CD4-positive, alpha-beta T cell (primary cell): ENCODE results near the gene SELP. TPM values are rescaled to one million over a fixed set of nuclear protein-coding genes. Genes with fewer than 3 reads are reported as not detected.

Experiments
- ATAC-seq: fragments of 200-7000 bp; cut with Tn5 transposase; one replicate; pipeline ENCODE4 v1.10.0; 2022; ENCODE audit warnings: mild to moderate bottlenecking; ENCODE audit not compliant: poor library complexity
- CTCF ChIA-PET: fragments of 350-600 bp; sonication (Branson Sonifier 250); formaldehyde crosslinking; loops from one replicate; lab custom pipeline; 2021; ENCODE audit warnings: antibody characterized with exemption, inconsistent platforms; lab: Charles Lee
- POLR2A ChIA-PET: fragments of 350-600 bp; sonication (Branson Sonifier 250); formaldehyde crosslinking; loops from one replicate; lab custom pipeline; 2021; ENCODE audit warnings: antibody characterized with exemption, inconsistent platforms; lab: Charles Lee
- DNase-seq, 14 experiments: peaks; one replicate each; pipeline ENCODE4 v3.0.0-alpha.2; 2013 to 2020; ENCODE audit warnings: mixed read lengths in 2 of 14
- H3K27ac ChIP-seq, 2 donors: one replicate each; pipeline versions ENCODE4 v1.5.1 to v1.7.0; 2013; ENCODE audit warnings: low read length in 2 of 2, low read depth in 1 of 2, mild to moderate bottlenecking in 1 of 2
- H3K27me3 ChIP-seq, 2 experiments: 1 replicate in 1 of 2; 2 replicates in 1 of 2; pipeline versions ENCODE4 v1.6.1 to v1.7.0; 2013; ENCODE audit warnings: low read length in 2 of 2, control low read depth in 1 of 2, mild to moderate bottlenecking in 1 of 2, moderate library complexity in 1 of 2; ENCODE audit not compliant: insufficient read depth in 2 of 2, control insufficient read depth in 1 of 2
- H3K36me3 ChIP-seq: one replicate; pipeline ENCODE4 v1.6.1; 2013; ENCODE audit warnings: low read length, control low read depth; ENCODE audit not compliant: insufficient read depth
- H3K4me1 ChIP-seq: one replicate; pipeline ENCODE4 v1.6.1; 2013; ENCODE audit warnings: low read length, control low read depth; ENCODE audit not compliant: insufficient read depth
- H3K4me3 ChIP-seq: one replicate; pipeline ENCODE4 v1.5.1; 2013; ENCODE audit warnings: mild to moderate bottlenecking, low read length, moderate library complexity
- H3K9me3 ChIP-seq, 2 experiments: 1 replicate in 1 of 2; 2 replicates in 1 of 2; pipeline versions ENCODE4 v1.6.1 to v1.7.0; 2013; ENCODE audit warnings: low read length in 2 of 2, mild to moderate bottlenecking in 2 of 2, control low read depth in 1 of 2, moderate library complexity in 1 of 2; ENCODE audit not compliant: control insufficient read depth in 1 of 2, insufficient read depth in 1 of 2
- H3K27ac Mint-ChIP-seq: one replicate; pipeline ENCODE4 v1.8.0; 2020; ENCODE audit warnings: mixed read lengths
- H3K27me3 Mint-ChIP-seq: one replicate; pipeline ENCODE4 v1.8.0; 2021; ENCODE audit warnings: mixed read lengths
- H3K36me3 Mint-ChIP-seq: one replicate; pipeline ENCODE4 v1.8.0; 2021; ENCODE audit warnings: low read depth, mixed read lengths
- H3K4me1 Mint-ChIP-seq: one replicate; pipeline ENCODE4 v1.8.0; 2021; ENCODE audit warnings: low read depth, mixed read lengths
- H3K4me3 Mint-ChIP-seq: one replicate; pipeline ENCODE4 v1.8.0; 2020; ENCODE audit warnings: mild to moderate bottlenecking, mixed read lengths
- H3K9me3 Mint-ChIP-seq: one replicate; pipeline ENCODE4 v1.8.0; 2020; ENCODE audit warnings: mixed read lengths
- CTCF ChIP-seq: fragments of 200-600 bp; IDR thresholded peaks from one replicate; pipeline ENCODE4 v1.8.0; 2022; ENCODE audit warnings: antibody characterized with exemption, mild to moderate bottlenecking
- intact Hi-C, 2 experiments: fragments of 100-400 bp; cut with DNase I in 1 of 2; cut with micrococcal nuclease in 1 of 2; formaldehyde crosslinking; loops; one replicate each; pipeline versions ENCODE4 v1.15.1 to v1.9.0; 2023 to 2025; cut with DNase I, micrococcal nuclease
- total RNA-seq, 174 experiments: library from RNA in 2 of 174; stranded (reverse) in 2 of 174; gene quantifications; one replicate each; pipeline ENCODE4 v1.2.3 and lab custom pipeline; 2021 to 2026

The SELP gene
- total RNA-seq, 2 experiments from 2014 or later, result 1.3 to 1.4 TPM

DNA sequence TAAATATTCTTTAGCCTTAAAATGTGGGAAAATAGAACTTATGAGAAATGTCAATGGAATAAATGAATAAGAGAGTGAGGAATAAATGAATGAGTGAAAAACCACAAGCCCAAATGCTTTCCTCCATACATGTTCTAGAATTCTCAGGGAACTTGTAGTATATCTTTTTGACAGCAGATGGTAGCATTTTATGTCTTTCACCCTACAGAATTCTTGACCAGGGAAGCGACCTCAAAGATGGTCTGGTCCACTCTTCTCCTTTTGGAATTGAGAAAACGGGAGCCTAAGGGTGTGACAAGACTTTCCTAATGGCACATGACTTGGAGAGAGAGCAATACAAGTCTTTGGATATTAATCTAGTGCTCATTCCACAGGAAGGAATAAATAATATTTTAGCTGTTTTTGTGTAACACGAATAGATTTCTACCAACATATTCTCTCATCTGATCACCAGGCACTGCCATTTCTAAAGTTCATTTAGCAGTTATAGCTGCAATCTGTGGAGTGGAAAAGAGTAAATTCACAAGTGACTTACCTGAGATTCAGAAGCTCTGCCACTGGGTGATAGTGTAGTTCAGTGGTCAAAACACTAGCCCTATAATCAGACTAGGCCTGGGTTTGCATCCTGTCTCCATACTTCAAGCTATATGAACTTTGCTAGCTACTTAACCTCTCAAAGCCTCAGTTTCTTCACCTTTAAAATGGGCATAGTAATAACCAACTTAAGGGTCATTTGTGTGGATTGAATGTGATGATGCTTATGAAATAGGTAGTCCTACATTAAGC lies 28.6 kb downstream of the SELP start:
- ChIA-PET POLR2A (interaction anchor here (0.8 to 7.3 kb wide), 10 partner anchors 15 to 193 kb away, joined by 3 to 286 read pairs (median 6); partner anchors contain the start of genes F5, METTL18 and SELL), CTCF (interaction anchor here (0.7 to 4.3 kb wide), 11 partner anchors 10 to 115 kb away, joined by 3 to 78 read pairs (median 5); partner anchors contain the start of gene F5)
- no peak for ATAC-seq
- Histone ChIP-seq H3K4me1 (peaks cover 40% of the 10 kb centered on the region), H3K36me3 (no peaks in the 10 kb centered on the region), H3K27ac (peak overlapping the region in 1 of 2 donors; percentile 9), H3K27me3 (no peaks in the 10 kb centered on the region), H3K9me3 (no peaks in the 10 kb centered on the region), H3K4me3 (no peak overlapping the region)
- TF ChIP-seq CTCF, result peak; percentile 84
- intact Hi-C loops, result loop anchor here (1.0 to 2.0 kb wide), 5 partner anchors 14 to 208 kb away; partner anchors contain the start of gene F5 (in 2 of the 2)
- peaks cover 55% of the 10 kb centered on the region for H3K4me1 Mint-ChIP-seq
- H3K36me3 Mint-ChIP-seq, result no peaks in the 10 kb centered on the region
- DNase-seq, result peak in 3 of 14 experiments; percentile 49 to 59 (median 57)
- no peaks in the 10 kb centered on the region for H3K27me3 Mint-ChIP-seq
- H3K27ac Mint-ChIP-seq, result peak overlapping the region; percentile 77
- peaks cover 2% of the 10 kb centered on the region for H3K9me3 Mint-ChIP-seq
- H3K4me3 Mint-ChIP-seq, result peak overlapping the region; percentile 7

DNA sequence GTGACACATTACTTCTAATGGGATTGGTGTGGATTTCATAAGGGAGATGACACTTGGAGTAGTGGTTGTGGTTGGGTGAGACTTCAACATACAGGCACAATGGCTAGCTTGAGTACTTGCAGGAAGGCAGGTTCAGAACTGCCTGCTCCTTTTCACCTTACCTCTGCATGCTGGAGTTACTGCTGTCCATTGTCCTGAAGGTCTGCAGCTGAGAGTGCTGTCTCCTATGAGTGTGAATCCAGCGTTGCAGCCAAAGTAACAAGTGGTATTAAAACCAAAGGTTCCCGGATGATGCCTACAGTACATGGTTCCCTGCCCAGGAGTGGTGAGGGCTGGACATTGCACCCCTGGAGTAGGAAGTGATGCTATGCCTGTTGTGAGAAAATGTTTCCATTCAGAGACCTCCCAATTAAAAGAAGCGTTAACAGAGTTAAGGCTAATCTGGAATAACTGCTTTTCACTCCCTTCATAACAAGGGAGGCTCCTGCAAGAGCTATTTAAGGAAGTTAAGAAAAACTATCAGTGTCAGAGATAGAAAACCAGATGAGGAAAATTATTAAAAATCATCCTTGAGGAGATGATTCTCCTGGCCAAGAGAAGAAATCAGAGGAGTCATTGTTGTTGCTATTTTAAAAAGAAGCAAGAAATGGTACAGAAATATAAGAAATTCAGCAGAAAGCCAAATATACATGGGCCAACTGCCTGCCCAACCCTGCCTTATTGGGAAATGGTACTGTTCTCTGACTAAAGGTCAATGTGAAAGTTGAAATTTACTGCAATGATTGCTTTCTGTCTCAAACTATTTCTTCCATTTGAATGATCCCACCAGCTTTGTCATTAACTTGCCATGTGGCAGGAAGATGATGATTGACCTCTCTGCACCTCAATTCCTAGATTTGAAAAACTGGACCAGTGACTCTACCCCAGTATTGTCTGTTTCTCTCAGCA lies 33.9 kb downstream of the SELP start:
- ChIA-PET POLR2A (interaction anchor here (1.0 to 1.7 kb wide), 3 partner anchors 97 to 116 kb away, joined by 4 to 7 read pairs (median 6); no protein-coding TSS in a partner anchor), CTCF (interaction anchor here (2.1 to 3.0 kb wide), 2 partner anchors 9 to 116 kb away, joined by 8 to 12 read pairs; partner anchors contain the start of gene F5)
- Mint-ChIP-seq H3K27me3 (no peaks in the 10 kb centered on the region), H3K9me3 (no peaks in the 10 kb centered on the region), H3K4me1 (peaks cover 5% of the 10 kb centered on the region), H3K27ac (no peak overlapping the region), H3K36me3 (no peaks in the 10 kb centered on the region), H3K4me3 (no peak overlapping the region)
- no peak for TF ChIP-seq CTCF
- Histone ChIP-seq H3K36me3 (no peaks in the 10 kb centered on the region), H3K9me3 (no peaks in the 10 kb centered on the region), H3K27me3 (no peaks in the 10 kb centered on the region), H3K27ac (no peak overlapping the region), H3K4me3 (no peak overlapping the region), H3K4me1 (peaks cover 2% of the 10 kb centered on the region)
- intact Hi-C loops, result no loop called here
- DNase-seq (peak in 2 of 14 experiments; percentile 29 to 39), ATAC-seq (peak; percentile 39)

- ChIA-PET POLR2A (interaction anchor here (1.7 kb wide), 1 partner anchor 118 kb away, joined by 7 read pairs; no protein-coding TSS in a partner anchor), CTCF (no interaction called here)
- TF ChIP-seq CTCF, result no peak
- intact Hi-C loops, result no loop called here
- H3K4me1 Mint-ChIP-seq, result peaks cover 3% of the 10 kb centered on the region
- H3K27me3 Mint-ChIP-seq, result no peaks in the 10 kb centered on the region
- H3K9me3 Mint-ChIP-seq, result no peaks in the 10 kb centered on the region
- H3K9me3 ChIP-seq, result no peaks in the 10 kb centered on the region
- DNase-seq (no peak), ATAC-seq (no peak)
- H3K27me3 ChIP-seq, result no peaks in the 10 kb centered on the region
- no peak overlapping the region for H3K27ac ChIP-seq
- no peak overlapping the region for H3K27ac Mint-ChIP-seq
- H3K36me3 Mint-ChIP-seq, result no peaks in the 10 kb centered on the region
- H3K4me3 ChIP-seq, result no peak overlapping the region
- H3K36me3 ChIP-seq, result no peaks in the 10 kb centered on the region
- H3K4me1 ChIP-seq, result no peaks in the 10 kb centered on the region
- H3K4me3 Mint-ChIP-seq, result no peak overlapping the region
These were observed 35.5 kb downstream of the SELP start for GRCh38 chr1:169594391-169594790.
